ENCODE results near the gene TCF19. TPM values are rescaled to one million over a fixed set of nuclear protein-coding genes. Genes with fewer than 3 reads are reported as not detected.
"Not testable (repeated sequence)": the region's sequence is repeated elsewhere in the genome, so short reads cannot be mapped to it uniquely, and the experiment has no call there.

TCF19 gene
- polyA plus RNA-seq, 6 donors from 2014 or later = 8.4 to 12.3 (median 11.5) TPM

- Mint-ChIP-seq H3K27ac (peak overlapping the region in 2 of 6 donors; percentile 44 to 59), H3K9me3 (no peaks in the 10 kb centered on the region), H3K27me3 (no peaks in the 10 kb centered on the region), H3K36me3 (no peaks in the 10 kb centered on the region), H3K4me3 (no peak overlapping the region), H3K4me1 (no peaks in the 10 kb centered on the region)
- no peak for DNase-seq
- ATAC-seq (ENCODE audit: low read depth in 2 of 2) = no peak
Observed at GRCh38 chr6:31170987-31171671, 12.7 kb downstream of the TCF19 start.

- Mint-ChIP-seq H3K4me3 (peak overlapping the region in 1 of 8 donors; percentile 42), H3K27me3 (no peaks in the 10 kb centered on the region), H3K4me1 (no peaks in the 10 kb centered on the region), H3K9me3 (no peaks in the 10 kb centered on the region), H3K36me3 (no peaks in the 10 kb centered on the region), H3K27ac (no peak overlapping the region)
- DNase-seq (no peak), ATAC-seq (ENCODE audit: low read depth in 2 of 2) (no peak)
Observed at GRCh38 chr6:31171931-31172905, 13.8 kb downstream of the TCF19 start.

DNA sequence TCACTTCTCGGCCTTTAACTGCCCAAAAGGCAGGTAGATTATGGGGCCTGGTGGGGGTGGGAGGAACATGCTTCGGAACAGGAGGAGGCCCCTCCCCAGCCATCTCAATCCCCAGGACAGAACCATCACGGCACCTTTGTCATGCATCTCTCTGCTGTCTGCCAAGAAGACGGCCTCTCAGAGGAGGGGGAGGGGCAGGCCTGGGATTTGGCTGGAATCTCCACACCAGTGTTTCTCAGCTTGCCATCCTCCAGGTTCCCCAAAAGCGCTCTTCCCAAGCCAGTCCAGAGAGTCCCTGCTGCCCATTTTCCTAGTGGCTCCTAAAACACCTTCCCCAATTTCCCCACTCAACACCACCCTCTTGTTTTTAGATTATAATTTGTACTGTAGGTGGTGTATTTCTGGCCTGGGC, 14.6 kb downstream of the TCF19 start:
- DNase-seq (no peak), ATAC-seq (ENCODE audit: low read depth in 2 of 2) (no peak)
- no peaks in the 10 kb centered on the region for H3K27me3 Mint-ChIP-seq
- no peak overlapping the region for H3K27ac Mint-ChIP-seq
- H3K9me3 Mint-ChIP-seq = no peaks in the 10 kb centered on the region
- H3K36me3 Mint-ChIP-seq = no peaks in the 10 kb centered on the region
- no peaks in the 10 kb centered on the region for H3K4me1 Mint-ChIP-seq
- no peak overlapping the region for H3K4me3 Mint-ChIP-seq

DNA sequence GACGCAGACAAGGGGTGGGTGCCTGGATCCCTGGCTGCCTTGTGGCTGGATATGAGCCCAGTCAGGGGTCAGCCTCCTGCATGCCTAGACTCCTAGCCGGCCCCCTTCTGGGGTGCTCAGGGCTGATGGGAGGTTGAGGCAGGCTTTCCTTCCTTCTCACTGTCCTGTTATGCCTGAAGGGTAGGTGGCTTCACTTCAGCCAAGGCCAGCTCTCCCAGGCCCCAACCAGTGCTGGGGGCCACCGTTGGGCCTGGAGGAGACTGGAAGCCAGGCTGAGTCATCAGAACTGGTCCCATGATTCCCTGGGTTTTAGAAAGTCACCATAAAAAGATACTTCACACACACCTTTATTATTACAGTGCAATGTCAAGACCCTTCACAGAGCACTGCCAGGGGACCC, 15.0 kb downstream of the TCF19 start:
- ATAC-seq (ENCODE audit: low read depth in 2 of 2) = no peak
- H3K27me3 Mint-ChIP-seq = no peaks in the 10 kb centered on the region
- H3K9me3 Mint-ChIP-seq = no peaks in the 10 kb centered on the region
- H3K4me1 Mint-ChIP-seq = peaks cover 0 to 3% (median 0%) of the 10 kb centered on the region in 3 donors
- H3K4me3 Mint-ChIP-seq = no peak overlapping the region
- no peak for DNase-seq
- H3K36me3 Mint-ChIP-seq = no peaks in the 10 kb centered on the region
- H3K27ac Mint-ChIP-seq = no peak overlapping the region

DNA sequence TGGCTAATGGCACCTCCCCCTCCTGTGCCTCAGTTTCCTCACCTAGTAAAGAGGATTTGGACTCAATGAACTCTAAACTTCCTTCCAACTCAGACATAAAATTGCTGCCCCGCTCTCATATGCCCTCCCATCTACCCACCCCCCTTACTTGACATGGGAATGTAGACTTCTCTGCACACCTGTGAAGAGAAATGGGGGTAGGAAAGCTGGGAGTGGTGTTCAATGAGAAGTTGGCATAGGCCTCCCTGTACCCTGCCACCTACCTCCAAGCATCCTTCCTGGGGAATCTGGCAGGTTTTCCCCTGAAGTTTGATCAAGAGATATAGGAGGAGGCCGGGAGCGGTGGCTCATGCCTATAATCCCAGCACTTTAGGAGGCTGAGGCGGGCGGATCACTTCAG, 16.0 kb downstream of the TCF19 start:
- Mint-ChIP-seq H3K27ac (no peak overlapping the region), H3K4me1 (peaks cover 0 to 13% (median 4%) of the 10 kb centered on the region in 3 donors), H3K9me3 (no peaks in the 10 kb centered on the region), H3K36me3 (no peaks in the 10 kb centered on the region), H3K27me3 (no peaks in the 10 kb centered on the region), H3K4me3 (no peak overlapping the region)
- no peak for ATAC-seq (ENCODE audit: low read depth in 2 of 2)
- no peak for DNase-seq

GRCh38 chr6:31175971-31176370, 17.6 kb downstream of the TCF19 start:
- Mint-ChIP-seq H3K36me3 (no peaks in the 10 kb centered on the region), H3K4me3 (no peak overlapping the region), H3K9me3 (no peaks in the 10 kb centered on the region), H3K27ac (no peak overlapping the region), H3K4me1 (peaks cover 0 to 19% (median 13%) of the 10 kb centered on the region in 3 donors), H3K27me3 (no peaks in the 10 kb centered on the region)
- ATAC-seq (ENCODE audit: low read depth in 2 of 2) = no peak
- DNase-seq = no peak

GRCh38 chr6:31178143-31179041, 20.0 kb downstream of the TCF19 start:
- no peaks in the 10 kb centered on the region for H3K27me3 Mint-ChIP-seq
- DNase-seq = no peak
- peaks cover 0 to 19% (median 13%) of the 10 kb centered on the region in 3 donors for H3K4me1 Mint-ChIP-seq
- no peaks in the 10 kb centered on the region for H3K36me3 Mint-ChIP-seq
- ATAC-seq (ENCODE audit: low read depth in 2 of 2) = no peak
- H3K27ac Mint-ChIP-seq = peak overlapping the region in 1 of 6 donors; percentile 79
- no peaks in the 10 kb centered on the region for H3K9me3 Mint-ChIP-seq
- H3K4me3 Mint-ChIP-seq = peak overlapping the region in 1 of 8 donors; percentile 42

DNA sequence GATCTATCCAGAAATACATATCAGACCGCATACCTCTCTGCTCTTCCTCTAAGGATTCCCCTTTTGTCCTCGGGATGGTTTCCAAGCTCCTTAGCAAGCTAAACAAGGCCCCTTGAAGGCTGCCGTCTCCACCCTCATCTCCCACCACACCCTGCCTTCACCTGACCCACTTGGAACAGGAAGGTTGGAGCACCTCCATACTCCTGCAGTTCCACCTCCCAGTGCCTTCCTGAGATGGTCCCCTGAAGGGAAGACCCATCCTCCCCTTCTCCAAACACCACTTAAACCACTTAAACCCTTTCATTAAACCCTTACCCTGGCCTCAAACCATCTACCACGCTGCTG, 20.6 kb downstream of the TCF19 start:
- Mint-ChIP-seq H3K9me3 (no peaks in the 10 kb centered on the region), H3K4me1 (peaks cover 0 to 19% (median 13%) of the 10 kb centered on the region in 3 donors), H3K4me3 (peak overlapping the region in 1 of 8 donors; percentile 42), H3K36me3 (no peaks in the 10 kb centered on the region), H3K27me3 (no peaks in the 10 kb centered on the region), H3K27ac (peak overlapping the region in 2 of 6 donors; percentile 22 to 59)
- no peak for ATAC-seq (ENCODE audit: low read depth in 2 of 2)
- no peak for DNase-seq

- H3K4me1 Mint-ChIP-seq = peaks cover 0 to 19% (median 13%) of the 10 kb centered on the region in 3 donors
- DNase-seq (no peak), ATAC-seq (ENCODE audit: low read depth in 2 of 2) (no peak)
- no peaks in the 10 kb centered on the region for H3K36me3 Mint-ChIP-seq
- peak overlapping the region in 1 of 6 donors; percentile 87 for H3K27ac Mint-ChIP-seq
- H3K4me3 Mint-ChIP-seq = peak overlapping the region in 6 of 8 donors; percentile 13 to 92 (median 82)
- no peaks in the 10 kb centered on the region for H3K27me3 Mint-ChIP-seq
- no peaks in the 10 kb centered on the region for H3K9me3 Mint-ChIP-seq
Observed at GRCh38 chr6:31179896-31180295, 21.5 kb downstream of the TCF19 start.

- Mint-ChIP-seq H3K4me1 (peaks cover 0 to 19% (median 13%) of the 10 kb centered on the region in 3 donors), H3K27ac (peak overlapping the region in 5 of 6 donors; percentile 63 to 89 (median 87)), H3K36me3 (no peaks in the 10 kb centered on the region), H3K9me3 (no peaks in the 10 kb centered on the region), H3K27me3 (no peaks in the 10 kb centered on the region), H3K4me3 (peak overlapping the region; percentile 78 to 92 (median 86))
- ATAC-seq (ENCODE audit: low read depth in 2 of 2) (peak; percentile 99 to 100), DNase-seq (peak; percentile 71)
Observed at GRCh38 chr6:31180500-31180899, 22.1 kb downstream of the TCF19 start.

GRCh38 chr6:31183287-31183686, 24.9 kb downstream of the TCF19 start:
- H3K4me3 Mint-ChIP-seq; DNase-seq; H3K27me3 Mint-ChIP-seq; H3K36me3 Mint-ChIP-seq; H3K27ac Mint-ChIP-seq; H3K9me3 Mint-ChIP-seq; ATAC-seq (ENCODE audit: low read depth in 2 of 2): not testable (repeated sequence)
- peaks cover 8 to 29% (median 28%) of the 10 kb centered on the region in 3 donors for H3K4me1 Mint-ChIP-seq

DNA sequence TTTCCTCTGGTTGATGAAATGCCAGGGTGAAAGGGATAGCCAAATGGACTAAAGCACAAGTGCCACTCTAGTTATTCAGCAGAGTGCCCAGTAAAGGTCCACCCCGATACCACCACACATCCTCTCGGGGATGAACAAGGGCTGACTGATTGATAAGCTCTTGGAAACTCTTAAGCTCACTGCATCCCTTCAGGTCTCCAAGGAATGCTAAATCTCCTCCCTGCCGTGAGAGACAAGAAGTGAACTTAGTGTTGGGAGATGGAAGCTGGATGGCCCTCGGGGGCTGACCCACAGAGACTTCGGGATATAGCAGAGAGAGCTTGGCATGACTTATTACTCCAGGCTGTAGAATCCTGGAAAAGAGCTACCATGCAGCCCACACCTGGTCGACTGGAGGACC, 25.5 kb downstream of the TCF19 start:
- H3K27me3 Mint-ChIP-seq; ATAC-seq (ENCODE audit: low read depth in 2 of 2); H3K4me3 Mint-ChIP-seq; DNase-seq; H3K9me3 Mint-ChIP-seq; H3K36me3 Mint-ChIP-seq: not testable (repeated sequence)
- peaks cover 8 to 26% (median 22%) of the 10 kb centered on the region in 3 donors for H3K4me1 Mint-ChIP-seq
- H3K27ac Mint-ChIP-seq = peak overlapping the region in 2 of 6 donors; percentile 33 to 36

DNA sequence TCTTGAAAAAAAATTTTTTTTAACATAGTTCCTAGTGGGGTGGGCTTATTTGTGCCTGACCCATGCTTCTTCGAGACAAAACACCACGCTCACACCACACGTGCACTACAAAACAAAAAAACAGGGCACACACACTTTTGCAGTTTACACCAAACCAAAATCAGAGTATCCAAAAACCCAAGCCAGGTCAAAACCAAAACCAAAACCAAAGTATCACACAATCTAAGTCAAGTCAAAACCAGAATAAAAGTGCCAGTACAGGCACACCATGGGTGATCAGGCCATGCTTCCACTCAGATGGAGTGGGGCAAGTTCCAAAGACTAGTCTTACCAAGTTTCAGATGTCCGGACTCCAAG, 27.3 kb downstream of the TCF19 start:
- H3K9me3 Mint-ChIP-seq; DNase-seq; H3K4me3 Mint-ChIP-seq; H3K36me3 Mint-ChIP-seq; ATAC-seq (ENCODE audit: low read depth in 2 of 2); H3K27me3 Mint-ChIP-seq: not testable (repeated sequence)
- Mint-ChIP-seq H3K4me1 (peaks cover 8 to 22% (median 12%) of the 10 kb centered on the region in 3 donors), H3K27ac (peak overlapping the region in 3 of 6 donors; percentile 24 to 99 (median 90))
